Measurements from ENCODE around the gene LRRC10B.

The LRRC10B gene

DNA sequence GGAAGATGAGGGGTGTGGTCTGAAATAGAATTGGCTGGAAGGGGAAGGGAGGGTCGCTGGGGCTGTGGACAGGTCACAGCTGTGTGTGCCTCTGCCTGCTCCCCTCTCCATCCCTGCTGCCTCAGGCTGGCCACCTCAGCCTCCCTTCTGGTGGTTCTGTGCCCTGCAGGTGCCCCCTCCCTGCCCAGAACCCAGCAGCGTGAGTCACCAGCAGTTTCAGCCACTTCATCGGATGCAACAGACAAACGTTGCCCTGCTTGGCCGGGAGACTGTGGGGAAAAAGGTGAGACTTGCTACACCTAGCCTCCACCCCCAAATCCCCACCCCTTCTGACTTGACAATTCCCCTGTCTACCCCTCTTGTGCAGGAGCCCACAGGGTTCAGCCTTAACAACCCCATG lies 21.8 kb upstream of the LRRC10B start:
- no peak for DNase-seq (ENCODE audit: low read depth)

DNA sequence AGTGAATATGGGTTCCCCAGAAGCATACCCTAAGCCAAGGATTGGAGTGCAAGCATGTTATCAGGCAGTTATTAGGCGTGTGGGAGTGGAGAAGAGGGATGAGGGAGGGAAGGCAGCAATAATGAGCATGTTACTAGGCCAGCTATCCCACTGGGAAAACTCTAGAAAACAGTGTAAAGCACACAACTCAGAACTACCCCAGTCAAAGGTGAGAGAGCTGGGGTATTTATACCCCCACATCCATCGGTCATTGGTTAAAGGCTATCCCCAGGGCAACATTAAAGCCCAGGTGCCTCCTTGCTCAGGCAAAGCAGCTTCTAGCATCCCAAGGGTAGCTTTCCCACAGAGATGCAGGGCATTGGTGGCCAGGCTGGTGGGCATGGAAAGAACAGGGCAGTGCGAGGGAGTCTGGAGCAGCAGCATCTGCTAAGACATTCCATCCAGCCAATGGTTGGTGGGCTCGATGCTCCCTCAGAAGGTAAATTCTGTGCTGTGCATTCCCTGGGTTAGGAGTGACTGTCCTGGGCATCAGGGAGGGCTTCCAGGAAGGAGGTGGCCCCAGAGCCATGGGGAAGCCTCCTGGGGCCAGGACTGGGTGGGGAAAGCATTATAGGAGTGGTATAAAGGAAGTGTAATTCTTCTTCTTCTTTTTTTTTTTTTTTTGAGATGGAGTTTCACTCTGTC lies 21.1 kb upstream of the LRRC10B start:
- no peak for DNase-seq (ENCODE audit: low read depth)

DNA sequence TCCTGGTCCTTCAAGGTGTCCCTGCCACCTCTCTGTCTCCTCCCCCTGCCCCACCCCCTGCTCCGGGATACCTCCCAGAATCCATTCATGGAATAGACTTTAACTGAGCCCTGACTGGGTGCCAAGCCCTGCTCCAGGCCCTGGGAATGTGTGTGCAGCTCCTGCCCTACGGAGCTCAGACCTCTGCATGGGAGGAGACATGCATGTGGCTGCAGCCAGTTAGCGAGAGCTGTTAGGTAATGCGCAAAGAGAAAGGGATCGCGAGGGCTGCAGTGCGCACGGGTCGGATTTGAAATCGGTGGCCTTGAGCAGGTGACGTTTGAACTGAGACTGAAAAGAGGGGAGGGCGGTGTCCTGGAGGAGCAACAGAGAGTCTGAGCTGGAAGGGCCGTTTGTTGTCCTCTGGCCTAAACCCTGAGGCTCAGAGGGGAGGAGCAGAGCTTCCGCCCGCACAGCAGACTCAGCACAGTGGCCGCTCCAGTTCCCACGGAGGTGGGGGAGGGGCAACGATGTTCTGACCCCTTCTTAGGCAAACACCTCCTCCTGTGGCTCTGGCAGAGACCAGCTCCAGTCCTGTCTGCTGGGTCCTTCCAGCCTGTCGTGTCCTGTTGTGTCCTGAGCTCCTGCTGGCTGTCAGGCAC lies 19.8 kb upstream of the LRRC10B start:
- DNase-seq (ENCODE audit: low read depth) = no peak

DNA sequence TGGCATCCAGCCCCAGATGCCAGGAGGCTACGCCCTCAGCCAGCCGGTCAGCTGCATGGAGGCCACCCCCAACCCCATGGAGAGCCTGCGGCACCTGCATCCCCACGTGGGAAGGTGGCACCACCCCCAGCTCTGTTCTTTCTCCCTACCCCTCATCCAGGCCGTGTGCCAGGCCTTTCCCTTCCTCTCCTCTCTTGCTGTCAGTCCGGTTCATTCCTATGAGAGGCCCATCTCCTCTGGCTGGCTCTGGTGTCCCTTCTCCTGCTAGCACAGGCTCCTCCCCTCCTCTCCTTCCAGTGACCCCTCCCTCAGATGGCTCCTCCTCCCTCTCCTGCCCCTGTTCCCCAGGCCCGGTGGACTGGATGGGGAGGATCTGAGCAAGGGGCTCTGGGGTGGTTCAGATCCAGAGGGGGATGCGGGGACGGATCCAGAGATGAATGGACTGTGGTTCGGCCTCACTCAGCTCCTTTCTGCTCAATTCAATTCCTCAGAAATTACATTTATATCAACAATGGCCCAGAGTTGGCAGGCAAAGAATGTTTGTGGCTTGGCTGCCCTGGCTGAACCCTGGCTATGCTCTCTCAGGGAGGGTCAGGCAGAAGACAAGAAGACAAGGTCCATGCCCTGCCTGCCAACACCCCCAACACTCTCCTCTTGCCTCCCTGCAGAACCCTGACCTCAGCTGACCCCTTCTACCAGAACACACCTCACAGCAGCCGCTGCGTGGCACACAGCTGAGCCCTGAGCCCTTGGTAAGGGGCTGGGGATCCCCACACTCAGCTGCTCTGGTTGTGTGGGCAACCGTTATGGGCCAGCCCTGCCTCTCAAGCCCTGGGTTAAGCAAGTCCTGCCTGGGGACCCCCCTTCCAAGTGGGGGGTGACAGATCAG lies 18.5 kb upstream of the LRRC10B start:
- no peak for DNase-seq (ENCODE audit: low read depth)

DNA sequence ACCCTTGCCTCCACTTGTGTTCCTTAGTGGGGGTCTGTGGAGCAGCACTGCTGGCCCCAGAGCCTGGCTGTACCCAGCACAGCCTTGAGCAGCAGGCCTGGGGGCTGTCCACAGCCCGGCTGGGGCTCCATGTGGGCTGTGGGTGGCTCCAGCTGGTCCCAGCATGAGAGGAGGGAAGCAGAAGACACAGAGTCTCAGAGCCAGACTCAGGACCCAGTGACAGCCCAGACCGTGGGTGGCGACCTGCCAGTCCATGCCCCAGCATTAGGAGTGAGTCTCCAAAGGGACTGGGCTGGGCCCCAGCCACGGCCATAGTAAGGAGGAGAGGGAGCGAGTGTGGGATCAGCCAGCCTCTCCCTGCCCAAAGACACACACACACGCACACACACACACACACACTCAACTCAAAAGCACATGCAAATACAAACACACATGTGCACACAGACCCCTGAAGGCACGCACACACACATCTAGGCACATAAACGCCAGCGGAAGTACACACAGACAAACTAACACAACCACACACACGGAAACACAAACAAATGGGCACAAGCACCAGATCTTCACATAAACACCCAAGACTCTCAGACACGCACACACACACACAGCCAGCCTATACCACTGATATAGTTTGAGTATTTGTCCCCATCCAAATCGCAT lies 16.7 kb upstream of the LRRC10B start:
- DNase-seq (ENCODE audit: low read depth) = no peak

DNA sequence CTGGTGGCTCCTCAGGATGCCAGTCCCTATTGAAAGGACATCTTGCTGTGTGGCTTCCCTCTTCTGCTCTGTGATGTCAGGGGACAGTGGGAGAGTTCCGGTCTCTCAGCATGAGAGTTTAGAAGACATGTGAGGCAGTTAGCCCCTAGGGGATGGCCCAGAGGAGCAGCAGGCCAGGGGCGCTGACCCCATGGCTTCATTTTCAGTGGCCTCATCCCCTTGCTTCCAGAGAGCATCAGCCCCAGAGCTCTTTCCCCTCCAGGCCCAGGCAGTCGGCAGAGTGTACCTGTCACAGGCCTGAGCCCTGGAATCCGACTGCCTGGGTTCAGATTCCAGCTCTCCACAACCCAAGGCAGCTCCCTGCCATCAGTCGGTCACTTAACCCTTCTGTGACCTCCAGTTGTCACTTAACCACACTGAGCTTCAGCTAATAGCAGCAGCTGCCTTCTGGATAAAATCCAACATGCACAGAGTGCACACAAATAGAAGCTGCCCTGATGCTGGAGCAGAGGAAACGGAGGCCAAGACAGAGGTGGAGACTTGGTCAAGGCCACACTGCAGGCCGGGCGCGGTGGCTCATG lies 14.1 kb upstream of the LRRC10B start:
- DNase-seq (ENCODE audit: low read depth) = no peak

DNA sequence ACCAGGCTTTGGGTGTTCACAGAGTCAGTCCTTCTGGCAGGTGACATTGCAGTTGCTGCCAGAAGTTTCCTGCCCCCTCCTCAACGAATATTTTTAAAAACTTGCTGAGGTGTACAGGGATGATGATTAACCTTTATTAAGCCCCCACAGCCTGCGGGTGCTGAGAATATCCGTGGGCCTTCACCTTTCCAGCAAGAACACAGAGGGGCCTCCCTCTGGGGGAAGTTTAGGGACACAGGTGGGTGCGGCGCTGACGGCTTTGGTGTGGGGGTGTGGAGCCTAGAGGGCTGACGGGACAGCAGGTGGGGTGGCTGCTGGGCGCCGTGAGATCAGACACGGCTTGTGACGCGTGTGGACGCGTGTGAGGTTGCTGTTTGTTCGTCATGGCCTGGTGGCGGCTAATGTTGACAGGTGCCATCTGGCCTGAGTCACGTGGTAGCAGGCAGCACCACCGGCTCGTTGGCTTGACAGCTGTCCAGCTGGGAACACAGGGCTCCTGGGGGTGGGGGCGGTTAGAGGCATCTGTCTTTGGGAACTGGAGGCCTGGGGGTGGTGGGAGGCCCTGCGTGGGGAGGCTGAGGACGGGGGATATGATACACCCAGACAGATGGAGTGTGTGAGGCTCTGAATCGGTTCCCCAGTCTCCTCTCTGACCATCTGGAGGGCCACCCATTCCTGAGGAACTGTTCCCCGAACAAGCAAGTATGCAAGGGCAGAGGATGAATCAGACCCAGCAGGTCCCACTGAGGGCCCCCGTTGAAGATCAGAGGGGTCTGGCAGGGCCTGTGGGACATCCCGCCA lies 12.5 kb upstream of the LRRC10B start:
- DNase-seq (ENCODE audit: low read depth) = no peak

DNA sequence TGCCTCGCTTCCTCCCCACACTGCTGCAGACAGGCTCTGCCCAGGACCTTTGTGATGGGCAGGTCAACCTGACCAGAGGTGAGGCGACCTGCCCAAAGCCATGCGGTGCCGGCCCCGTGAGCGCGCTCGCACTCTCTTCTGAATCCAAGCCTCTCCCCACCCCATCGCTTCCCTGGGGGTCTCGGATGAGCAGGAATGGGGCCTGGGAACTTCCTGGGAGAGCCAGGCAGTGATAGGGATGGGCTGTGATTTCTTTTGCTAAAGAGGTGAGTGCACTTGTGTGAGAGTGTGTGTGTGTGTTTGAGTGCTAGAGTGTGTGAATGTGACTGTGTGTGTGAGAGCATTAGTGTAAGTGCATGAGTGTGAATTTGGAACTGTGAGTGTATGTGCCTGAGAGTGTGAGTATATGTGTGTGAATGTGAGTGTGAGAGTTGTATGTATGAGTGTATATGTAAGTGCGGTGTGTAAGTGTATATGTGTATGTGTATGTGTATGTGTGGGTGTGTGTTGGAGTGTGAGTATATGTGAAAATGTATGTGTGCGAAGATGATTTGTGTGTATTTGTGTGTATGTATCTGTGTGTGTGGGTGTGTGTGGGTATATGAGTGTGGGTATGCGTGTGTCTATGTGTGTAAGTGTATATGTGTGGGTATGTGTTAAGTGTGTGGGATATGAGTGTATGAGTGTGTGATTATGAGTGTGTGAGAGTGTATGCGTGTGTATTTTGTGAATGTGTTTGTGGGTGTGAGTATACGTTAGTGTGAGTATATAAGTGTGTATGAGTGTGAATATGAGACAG lies 11.7 kb upstream of the LRRC10B start:
- no peak for DNase-seq (ENCODE audit: low read depth)

DNA sequence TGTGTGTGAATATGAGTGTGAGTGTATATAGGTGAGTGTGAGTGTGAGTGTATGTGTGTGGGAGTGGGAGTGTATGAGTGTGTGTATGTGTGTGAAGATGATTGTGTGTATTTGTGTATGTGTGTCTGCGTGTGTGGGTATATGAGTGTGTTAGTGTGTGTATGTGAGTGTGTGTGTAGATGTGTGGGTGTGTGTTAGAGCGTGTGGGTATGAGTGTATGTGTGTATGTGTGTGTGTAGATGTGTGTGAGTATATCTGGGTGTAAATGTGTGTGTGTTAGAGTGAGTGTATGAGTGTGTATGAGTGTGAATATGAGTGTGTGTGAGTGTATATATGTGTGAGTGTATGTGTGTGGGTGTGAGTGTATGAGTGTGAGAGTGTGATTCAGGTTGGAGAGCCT lies 11.1 kb upstream of the LRRC10B start:
- DNase-seq (ENCODE audit: low read depth) = no peak

DNA sequence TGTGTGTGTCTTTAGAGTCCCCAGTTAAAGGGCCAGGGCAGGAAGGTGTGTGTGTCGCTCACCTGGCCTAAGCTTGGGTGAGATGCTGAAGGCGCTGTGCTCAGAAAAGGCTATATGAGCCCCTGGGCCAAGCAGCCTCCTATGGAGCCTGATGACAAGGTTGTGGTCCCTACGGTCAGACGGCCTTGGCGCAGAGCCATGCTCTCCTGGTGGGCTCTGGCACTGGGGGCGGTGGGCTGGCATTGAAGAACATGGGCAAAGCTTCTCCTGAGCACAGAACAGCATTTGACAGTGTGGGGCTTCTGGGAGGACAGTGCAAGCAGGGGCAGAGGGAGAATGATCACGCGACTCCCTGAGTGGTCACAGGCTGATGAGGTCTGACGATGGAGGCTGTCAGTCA lies 10.7 kb upstream of the LRRC10B start:
- DNase-seq (ENCODE audit: low read depth) = no peak

DNA sequence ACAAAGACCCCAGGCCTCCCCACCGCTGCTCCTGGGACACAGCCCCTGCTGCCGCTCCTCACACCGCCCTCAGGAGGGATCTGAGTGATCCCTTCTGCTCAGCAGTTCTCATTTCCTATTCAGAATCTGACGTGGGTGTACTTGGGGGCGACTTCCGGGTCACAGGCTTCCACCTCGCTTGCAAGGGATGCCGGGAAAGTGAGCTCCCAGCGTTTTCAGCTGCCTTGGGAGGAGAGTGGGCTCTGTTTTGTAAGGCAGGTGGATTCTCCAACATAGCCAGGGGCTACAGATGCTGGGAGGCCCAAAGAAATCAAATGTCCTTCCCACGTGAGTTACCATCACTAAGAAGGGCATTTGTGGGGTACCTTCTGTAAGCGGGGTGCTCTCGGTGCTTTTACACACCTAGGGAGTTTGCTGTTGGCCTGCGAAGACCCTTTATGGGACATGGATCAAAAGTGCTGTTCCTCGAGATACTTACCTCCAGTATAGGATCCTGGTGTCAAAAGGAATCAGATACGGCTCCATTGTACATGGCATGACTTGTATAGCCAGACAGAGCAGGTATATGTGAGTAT lies 9.7 kb upstream of the LRRC10B start:
- no peak for DNase-seq (ENCODE audit: low read depth)

DNA sequence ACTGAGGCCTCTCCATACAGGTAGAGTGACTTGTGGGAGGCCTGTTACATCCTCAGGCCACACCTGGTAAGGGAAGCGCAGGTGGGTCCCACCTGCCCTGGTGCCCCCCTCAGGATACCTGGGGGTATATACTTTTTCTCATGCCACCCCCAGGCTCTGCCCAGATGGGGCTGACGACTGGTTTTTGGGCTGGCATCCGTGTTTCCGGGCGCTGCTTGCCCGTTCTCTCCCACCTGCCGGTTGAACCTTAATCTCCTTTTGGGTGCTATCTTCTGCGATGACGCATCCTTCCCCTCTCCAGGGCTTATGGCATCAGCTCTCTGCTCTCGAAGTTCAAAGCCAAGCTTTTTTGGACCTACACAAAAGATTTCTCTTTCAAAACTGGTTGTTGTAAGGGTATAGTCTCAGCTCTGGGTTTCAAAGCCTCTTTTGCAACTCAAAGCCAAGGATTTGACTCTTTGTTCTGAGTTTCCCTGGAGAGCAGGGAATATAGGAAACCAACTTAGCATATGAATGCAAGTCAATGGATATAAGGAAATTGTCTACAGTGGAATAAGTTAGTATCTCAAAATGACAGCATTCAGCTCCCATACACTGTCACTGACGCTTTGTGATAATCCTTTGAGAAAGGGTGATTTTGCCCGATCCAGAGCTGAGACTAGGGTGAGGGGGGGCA lies 8.6 kb upstream of the LRRC10B start:
- no peak for DNase-seq (ENCODE audit: low read depth)

DNA sequence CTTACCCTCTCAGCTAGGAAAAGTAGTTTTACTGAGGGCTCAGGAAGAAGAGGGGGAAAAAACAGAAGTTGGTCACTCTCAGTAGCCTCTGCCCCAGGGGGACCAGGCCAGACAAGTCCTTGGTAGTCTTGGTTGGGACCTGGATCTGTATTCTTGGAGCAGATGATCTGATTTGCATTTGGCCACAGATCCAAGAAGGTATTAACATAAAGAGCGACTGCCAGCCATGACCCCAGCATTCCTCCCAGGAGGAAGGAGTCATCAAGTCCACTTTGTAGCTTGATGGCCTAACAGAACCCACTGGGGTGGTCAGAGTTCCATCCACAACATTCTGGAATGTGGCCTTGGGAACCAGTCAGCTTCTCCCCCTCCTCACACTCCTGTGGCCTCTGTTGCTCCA lies 6.0 kb upstream of the LRRC10B start:
- no peak for DNase-seq (ENCODE audit: low read depth)

DNA sequence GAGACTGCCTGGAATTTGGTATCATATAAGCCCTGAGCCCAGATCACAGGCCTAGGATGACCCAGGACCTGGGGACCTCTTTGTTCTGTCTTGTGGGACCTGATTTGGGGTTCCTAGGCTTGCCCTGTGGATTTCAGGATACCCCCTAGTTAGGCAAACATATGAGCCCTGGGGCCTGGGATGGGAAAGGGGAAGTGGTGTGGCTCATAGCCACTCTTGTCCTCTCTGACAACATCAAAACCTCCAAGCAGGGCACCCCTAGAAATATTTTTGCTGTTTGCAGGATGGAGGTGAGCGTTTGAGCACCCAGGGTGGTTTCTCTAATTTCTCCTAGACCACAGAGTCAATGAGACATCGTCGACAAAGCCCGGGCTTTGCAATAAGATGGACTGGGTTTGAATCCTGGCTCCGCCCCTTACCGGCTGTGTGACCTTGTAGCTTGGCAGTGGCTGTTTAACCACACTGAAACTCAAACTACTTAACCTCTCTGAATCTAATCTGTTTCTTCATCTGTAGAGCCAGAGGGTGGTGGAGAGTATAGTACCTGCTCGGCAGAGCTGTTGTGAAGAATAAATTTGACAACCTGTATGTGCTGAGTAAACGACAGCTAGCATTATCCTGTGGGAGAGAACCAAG lies 5.3 kb upstream of the LRRC10B start:
- no peak for DNase-seq (ENCODE audit: low read depth)

DNA sequence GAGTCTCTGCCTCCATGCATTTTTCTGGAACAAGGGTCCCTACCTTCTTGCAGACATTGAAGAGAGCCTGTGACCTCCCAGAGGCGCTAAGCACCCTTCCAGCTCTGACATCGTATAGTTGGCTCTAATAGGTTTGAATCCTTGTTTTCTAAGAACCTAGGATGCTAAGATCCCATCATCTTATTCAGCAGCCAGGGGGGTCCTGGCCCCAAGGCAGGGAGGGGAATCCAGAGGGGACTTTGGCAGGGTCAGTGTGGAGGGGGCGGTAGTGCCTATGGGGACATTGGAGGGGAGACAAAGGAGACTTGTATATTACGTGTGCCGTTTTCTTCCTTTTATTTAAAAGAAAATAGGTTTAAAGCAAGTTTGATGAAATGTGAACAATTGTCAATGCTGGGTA lies 3.4 kb upstream of the LRRC10B start:
- DNase-seq (ENCODE audit: low read depth) = no peak

DNA sequence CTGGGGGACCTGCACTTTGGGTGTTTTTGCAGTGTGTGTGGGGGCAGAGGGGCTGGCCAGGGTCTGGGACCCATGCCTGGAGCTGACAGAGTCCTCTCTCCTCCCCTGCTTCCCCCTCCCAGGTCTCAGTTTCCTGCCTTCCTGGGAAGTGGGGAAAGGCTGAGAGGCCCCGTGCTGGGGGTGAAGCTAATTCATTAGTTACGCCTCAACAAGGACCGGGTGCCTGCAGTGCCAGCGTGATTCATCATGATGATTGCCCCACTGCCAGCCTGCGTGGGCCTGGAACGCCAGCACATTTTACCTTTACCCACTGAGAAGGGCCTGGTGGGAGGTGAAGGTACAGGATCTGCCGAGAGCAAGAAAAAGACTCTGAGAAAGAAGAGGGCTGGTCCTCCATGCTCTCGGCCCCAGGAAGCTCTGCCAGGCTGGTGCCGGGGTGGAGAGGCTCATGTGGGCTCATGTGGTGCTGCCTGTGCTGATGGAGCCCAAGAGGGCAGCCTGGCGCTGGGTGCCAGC lies 2.9 kb upstream of the LRRC10B start:
- no peak for DNase-seq (ENCODE audit: low read depth)

DNA sequence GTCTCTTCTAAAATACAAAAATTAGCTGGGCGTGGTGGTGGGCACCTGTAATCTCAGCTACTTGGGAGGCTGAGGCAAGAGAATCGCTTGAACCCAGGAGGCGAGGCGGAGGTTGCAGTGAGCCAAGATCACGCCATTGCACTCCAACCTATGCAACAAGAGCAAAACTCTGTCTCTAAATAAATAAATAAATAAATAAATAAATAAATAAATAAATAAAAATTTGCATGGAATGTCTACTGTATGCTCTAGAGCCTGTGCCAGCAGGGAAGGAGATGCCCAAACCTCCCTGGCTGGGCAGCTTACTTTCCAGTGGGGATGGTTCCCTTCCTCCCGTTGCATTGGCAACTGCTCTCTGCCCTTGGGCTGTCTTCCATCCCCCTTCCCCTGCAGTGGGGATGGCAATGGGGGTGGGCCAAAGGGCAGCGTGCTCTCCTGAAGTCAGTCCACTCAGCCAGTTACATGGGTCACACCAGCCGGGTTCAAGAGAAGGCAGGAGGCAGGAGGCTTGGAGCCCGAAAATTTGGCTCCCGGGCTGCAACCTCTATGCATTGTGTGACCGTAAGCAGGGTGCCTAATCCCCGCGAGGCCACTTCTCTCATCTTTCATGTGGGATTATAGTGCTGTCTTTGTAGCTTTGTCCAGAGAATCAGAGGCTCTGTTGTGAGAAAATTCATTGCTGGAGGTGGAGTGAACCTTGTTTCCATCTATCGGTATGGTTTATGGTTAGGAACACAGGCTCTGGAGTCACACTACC lies 1.4 kb upstream of the LRRC10B start:
- no peak for DNase-seq (ENCODE audit: low read depth)
